HCT116 (cell line): ENCODE results near the gene FAIM2. TPM values are rescaled to one million over a fixed set of nuclear protein-coding genes. Genes with fewer than 3 reads are reported as not detected.

Experiments used
- ATAC-seq: fragments of 200-7000 bp; cut with Tn5 transposase; 2 replicates; pipeline ENCODE4 v1.9.1; 2020; ENCODE audit warnings: mild to moderate bottlenecking, moderate library complexity
- Bru-seq: library from RNA; stranded (reverse); fragments of 400-500 nt; gene quantifications from one replicate; lab custom pipeline; 2021; lab: Mats Ljungman, UMichigan
- BruChase-seq, 2 experiments: library from RNA; stranded (reverse); fragments of 400-500 nt; gene quantifications; one replicate each; lab custom pipeline; 2021; lab: Mats Ljungman, UMichigan
- BruUV-seq: library from RNA; stranded (reverse); fragments of 400-500 nt; replicated peaks from 2 replicates; lab custom pipeline; 2021; lab: Mats Ljungman, UMichigan
- CTCF ChIA-PET: fragments of 300-600 bp; sonication (Branson Sonifier 250); formaldehyde crosslinking; loops from one replicate; lab custom pipeline; 2021; ENCODE audit warnings: antibody characterized with exemption; lab: Charles Lee
- POLR2A ChIA-PET: fragments of 300-600, 350-600 bp; sonication (Branson Sonifier 250); formaldehyde crosslinking; loops from one replicate; lab custom pipeline; 2021; ENCODE audit warnings: antibody characterized with exemption; lab: Charles Lee
- RAD21 ChIA-PET, 2 experiments: fragments of 300-600 bp; sonication (Branson Sonifier 250); formaldehyde crosslinking; loops; one replicate each; lab custom pipeline; 2023; ENCODE audit warnings: low total read pairs in 2 of 2; ENCODE audit not compliant: uncharacterized antibody in 2 of 2, unreplicated experiment in 2 of 2, low non-redundant PET in 1 of 2; lab: Charles Lee
- DNase-seq: peaks from one replicate; pipeline ENCODE4 v3.0.0-alpha.2; 2010; ENCODE audit warnings: low read depth, low spot score
- H2AFZ ChIP-seq: fragments of 200-600 bp; shearing (Covaris generic), sonication (generic); 2 replicates; pipeline ENCODE4 v1.6.1; 2017; ENCODE audit warnings: low read depth, mixed run types, mixed read lengths, antibody characterized with exemption, low read length; ENCODE audit not compliant: poor library complexity, severe bottlenecking
- H3K27ac ChIP-seq: 2 replicates; pipeline ENCODE4 v1.5.1; 2012; ENCODE audit warnings: low read depth, low read length
- H3K27me3 ChIP-seq: fragments of 200-600 bp; sonication (generic); 2 replicates; pipeline ENCODE4 v1.6.1; 2016; ENCODE audit warnings: mixed run types, low read length, mixed read lengths; ENCODE audit not compliant: insufficient read depth
- H3K36me3 ChIP-seq, 2 experiments: fragments of 200-500 bp in 1 of 2; fragments of 200-600 bp in 1 of 2; sonication (Bioruptor generic) in 1 of 2; sonication (generic) in 1 of 2; 2 replicates each; pipeline versions ENCODE4 v1.5.1 to v1.6.1; 2014 to 2016; ENCODE audit warnings: low read length in 2 of 2, inconsistent platforms in 1 of 2, mixed read lengths in 1 of 2, mixed run types in 1 of 2; ENCODE audit not compliant: insufficient read depth in 2 of 2, control insufficient read depth in 1 of 2
- H3K4me1 ChIP-seq, 2 experiments: fragments of 200-600 bp in 1 of 2; sonication (generic) in 1 of 2; 2 replicates each; pipeline versions ENCODE4 v1.5.1 to v1.6.1; 2012 to 2017; ENCODE audit warnings: low read length in 2 of 2, inconsistent platforms in 1 of 2, mild to moderate bottlenecking in 1 of 2, mixed read lengths in 1 of 2, mixed run types in 1 of 2, moderate library complexity in 1 of 2; ENCODE audit not compliant: insufficient read depth in 2 of 2, control insufficient read depth in 1 of 2
- H3K4me2 ChIP-seq: fragments of 200-600 bp; sonication (generic); 2 replicates; pipeline ENCODE4 v1.6.1; 2017; ENCODE audit warnings: mixed run types, low read length, mixed read lengths
- H3K4me3 ChIP-seq, 2 experiments: fragments of 200-600 bp in 1 of 2; sonication (generic) in 1 of 2; replicated peaks in 1 of 2; 2 replicates each; pipeline ENCODE4 v1.5.1; 2011 to 2016; ENCODE audit warnings: low read length in 2 of 2, control low read depth in 1 of 2, low read depth in 1 of 2, mild to moderate bottlenecking in 1 of 2, mixed read lengths in 1 of 2, mixed run types in 1 of 2
- H3K79me2 ChIP-seq: fragments of 200-600 bp; sonication (generic); 2 replicates; pipeline ENCODE4 v1.6.1; 2017; ENCODE audit warnings: mild to moderate bottlenecking, mixed run types, low read length, moderate library complexity, mixed read lengths; ENCODE audit not compliant: insufficient read depth
- H3K9ac ChIP-seq: fragments of 200-600 bp; sonication (generic); 2 replicates; pipeline ENCODE4 v1.6.1; 2016; ENCODE audit warnings: low read length, mixed read lengths
- H3K9me2 ChIP-seq: fragments of 200-600 bp; sonication (generic), shearing (Covaris generic); 2 replicates; pipeline ENCODE4 v1.6.1; 2017; ENCODE audit warnings: mixed run types, mild to moderate bottlenecking, moderate library complexity; ENCODE audit not compliant: insufficient read depth
- H3K9me3 ChIP-seq, 2 experiments: fragments of 200-500 bp in 1 of 2; fragments of 200-600 bp in 1 of 2; sonication (Bioruptor generic) in 1 of 2; sonication (generic) in 1 of 2; 2 replicates each; pipeline ENCODE4 v1.6.1; 2014 to 2017; ENCODE audit warnings: low read length in 2 of 2, mixed read lengths in 2 of 2, inconsistent platforms in 1 of 2, low read depth in 1 of 2, mild to moderate bottlenecking in 1 of 2, mixed run types in 1 of 2, moderate library complexity in 1 of 2; ENCODE audit not compliant: control insufficient read depth in 1 of 2, insufficient read depth in 1 of 2
- H4K20me1 ChIP-seq: fragments of 200-600 bp; sonication (generic), shearing (Covaris generic); 2 replicates; pipeline ENCODE4 v1.6.1; 2017; ENCODE audit warnings: mixed run types, mild to moderate bottlenecking, moderate library complexity; ENCODE audit not compliant: insufficient read depth
- CBX3 ChIP-seq: IDR thresholded peaks from 2 replicates; pipeline ENCODE4 v1.6.1; 2012; ENCODE audit warnings: low read depth
- CEBPB ChIP-seq: IDR thresholded peaks from 2 replicates; pipeline ENCODE4 v1.6.1; 2012; ENCODE audit warnings: low read depth
- EGR1 ChIP-seq: IDR thresholded peaks from 2 replicates; pipeline ENCODE4 v1.6.1; 2012; ENCODE audit warnings: low read depth
- ELF1 ChIP-seq: IDR thresholded peaks from 2 replicates; pipeline ENCODE4 v1.6.1; 2012; ENCODE audit warnings: low read depth, borderline replicate concordance
- JUND ChIP-seq: IDR thresholded peaks from 2 replicates; pipeline ENCODE4 v1.6.1; 2012
- POLR2A ChIP-seq: IDR thresholded peaks from 2 replicates; pipeline ENCODE4 v1.7.0; 2011; ENCODE audit warnings: borderline replicate concordance; ENCODE audit not compliant: insufficient read depth, insufficient read length; ENCODE audit errors: extremely low read depth
- RAD21 ChIP-seq: IDR thresholded peaks from 2 replicates; pipeline ENCODE4 v1.6.1; 2012; ENCODE audit warnings: low read depth, mild to moderate bottlenecking
- SIN3A ChIP-seq: IDR thresholded peaks from 2 replicates; pipeline ENCODE4 v1.6.1; 2012; ENCODE audit warnings: low read depth
- SP1 ChIP-seq: IDR thresholded peaks from 2 replicates; pipeline ENCODE4 v1.6.1; 2012; ENCODE audit warnings: low read depth
- TCF7L2 ChIP-seq: IDR thresholded peaks from 2 replicates; pipeline ENCODE4 v1.7.0; 2011; ENCODE audit warnings: borderline replicate concordance, inconsistent platforms; ENCODE audit not compliant: insufficient read depth, insufficient read length; ENCODE audit errors: extremely low read depth
- YY1 ChIP-seq: IDR thresholded peaks from 2 replicates; pipeline ENCODE4 v1.6.1; 2011; ENCODE audit warnings: low read length, low read depth, moderate library complexity, mild to moderate bottlenecking; ENCODE audit not compliant: insufficient replicate concordance; ENCODE audit errors: extremely low read depth
- ZFX ChIP-seq: fragments of 450-650 bp; IDR thresholded peaks from 2 replicates; pipeline ENCODE4 v1.6.1; 2017
- ZNF274 ChIP-seq: fragments of 200-500 bp; sonication (Bioruptor generic); IDR thresholded peaks from 2 replicates; pipeline ENCODE4 v1.6.1; 2014; ENCODE audit warnings: mild to moderate bottlenecking, low read depth, low read length, inconsistent platforms
- intact Hi-C: fragments of 100-400 bp; cut with micrococcal nuclease; formaldehyde crosslinking; loops from 2 replicates; pipeline ENCODE4 v1.10.0; 2022
- long read RNA-seq: library from polyadenylated mRNA; unstranded; transcript quantifications from one replicate; pipeline ENCODE4 v2.0.0, GENCODE V29; 2021; ENCODE audit not compliant: unreplicated experiment
- polyA plus RNA-seq: library from polyadenylated mRNA; unstranded; fragments of >200 nt; gene quantifications from 2 replicates; pipeline ENCODE4 v1.2.1, GENCODE V29; 2012; ENCODE audit warnings: missing spikeins
- total RNA-seq: library from RNA; stranded (reverse); gene quantifications from one replicate; pipeline ENCODE4 v1.2.1, GENCODE V29; 2021; ENCODE audit not compliant: unreplicated experiment
- TF ChIP-seq, protein P1 (sequence below): IDR thresholded peaks from 2 replicates; pipeline ENCODE4 v1.6.1; 2011; ENCODE audit warnings: mild to moderate bottlenecking, low read length, moderate library complexity; ENCODE audit not compliant: insufficient replicate concordance; ENCODE audit errors: extremely low read depth
- TF ChIP-seq, protein P2 (sequence below): IDR thresholded peaks from 2 replicates; pipeline ENCODE4 v1.6.1; 2012
- TF ChIP-seq, protein P3 (sequence below): IDR thresholded peaks from 2 replicates; pipeline ENCODE4 v1.6.1; 2012
- TF ChIP-seq, protein P4 (sequence below), 3 experiments: fragments of 200-600 bp in 1 of 3; sonication (generic) in 1 of 3; IDR thresholded peaks in 2 of 3; conservative IDR thresholded peaks in 1 of 3; 2 replicates each; pipeline ENCODE4 v1.5.1; 2012 to 2017; ENCODE audit warnings: low read depth in 2 of 3, low read length in 2 of 3, antibody characterized with exemption in 1 of 3, borderline replicate concordance in 1 of 3, control low read depth in 1 of 3, mild to moderate bottlenecking in 1 of 3, mixed read lengths in 1 of 3, mixed run types in 1 of 3, moderate library complexity in 1 of 3; ENCODE audit not compliant: insufficient read depth in 1 of 3
- TF ChIP-seq, protein P5 (sequence below): IDR thresholded peaks from 2 replicates; pipeline ENCODE4 v1.6.1; 2012; ENCODE audit warnings: low read depth

FAIM2 gene
- total RNA-seq, result not detected
- not detected in 2 replicates for polyA plus RNA-seq
- Bru-seq, nascent RNA, result not detected
- BruChase-seq, experiment 1, labeled RNA remaining after a 6-hour chase, result not detected
- BruChase-seq, experiment 2, labeled RNA remaining after a 2-hour chase, result not detected
- long read RNA-seq, result 0 reads

DNA sequence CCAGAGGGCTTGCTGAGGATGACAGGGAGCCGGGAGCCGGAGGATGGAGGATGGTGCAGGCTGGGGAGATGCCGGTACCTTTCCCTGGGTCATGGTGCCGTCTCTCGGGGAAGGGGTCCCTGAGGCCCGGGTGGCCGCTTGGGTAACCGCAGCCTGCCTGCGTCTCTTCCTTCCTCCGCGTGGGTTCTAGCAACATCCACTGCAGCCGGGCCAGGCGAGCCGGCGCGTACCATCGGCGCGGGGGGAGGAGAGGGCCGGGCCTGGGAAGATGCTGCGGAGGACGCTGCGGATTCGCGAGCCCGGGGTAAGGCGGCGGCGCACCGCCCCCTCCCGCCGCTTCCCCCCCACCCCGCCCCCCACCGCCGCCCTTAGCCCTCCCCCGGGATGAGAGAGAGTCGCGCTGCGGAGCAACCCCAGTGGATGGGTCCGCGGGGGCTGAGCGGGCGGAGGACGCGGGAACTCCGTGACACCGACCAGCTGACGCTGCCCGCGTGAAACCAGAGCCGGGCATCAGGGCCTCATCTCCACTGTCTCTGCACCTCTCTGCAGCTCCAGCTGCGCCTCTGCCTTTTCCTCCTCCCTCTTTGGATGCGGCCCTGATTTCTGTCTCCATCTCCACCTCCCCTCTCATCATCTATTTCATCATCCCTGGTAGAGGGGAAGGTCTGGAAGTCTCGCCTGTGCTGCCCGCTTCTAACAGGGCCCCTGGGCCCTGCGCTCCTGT is at the start of gene FAIM2:
Gene FAIM2, minus strand, starts transcription at position 201 of the 724 bp plus-strand sequence. Its CDS starts 108 bp downstream, at position 93.
- Histone ChIP-seq H3K4me1 (no peaks in the 10 kb centered on the region), H3K4me3 (no peak within 1 kb of the TSS), H3K9me3 (no peaks in the 10 kb centered on the region), H3K27ac (no peak within 1 kb of the TSS), H3K36me3 (no peaks in the 10 kb centered on the region), H4K20me1 (no peaks in the 10 kb centered on the region), H3K27me3 (no peaks in the 10 kb centered on the region; the same call in 1 of the 2 replicates), H2AFZ (no peak within 1 kb of the TSS), H3K9ac (no peak within 1 kb of the TSS), H3K79me2 (no peaks in the 10 kb centered on the region), H3K9me2 (no peaks in the 10 kb centered on the region), H3K4me2 (no peak within 1 kb of the TSS)
- ChIA-PET POLR2A (no interaction called here), CTCF (no interaction called here), RAD21 (no interaction called here)
- BruUV-seq, result no TSS peak
- ATAC-seq, result no peak
- intact Hi-C loops, result no loop called here
- no peak for DNase-seq
- TF ChIP-seq, protein P1, sequence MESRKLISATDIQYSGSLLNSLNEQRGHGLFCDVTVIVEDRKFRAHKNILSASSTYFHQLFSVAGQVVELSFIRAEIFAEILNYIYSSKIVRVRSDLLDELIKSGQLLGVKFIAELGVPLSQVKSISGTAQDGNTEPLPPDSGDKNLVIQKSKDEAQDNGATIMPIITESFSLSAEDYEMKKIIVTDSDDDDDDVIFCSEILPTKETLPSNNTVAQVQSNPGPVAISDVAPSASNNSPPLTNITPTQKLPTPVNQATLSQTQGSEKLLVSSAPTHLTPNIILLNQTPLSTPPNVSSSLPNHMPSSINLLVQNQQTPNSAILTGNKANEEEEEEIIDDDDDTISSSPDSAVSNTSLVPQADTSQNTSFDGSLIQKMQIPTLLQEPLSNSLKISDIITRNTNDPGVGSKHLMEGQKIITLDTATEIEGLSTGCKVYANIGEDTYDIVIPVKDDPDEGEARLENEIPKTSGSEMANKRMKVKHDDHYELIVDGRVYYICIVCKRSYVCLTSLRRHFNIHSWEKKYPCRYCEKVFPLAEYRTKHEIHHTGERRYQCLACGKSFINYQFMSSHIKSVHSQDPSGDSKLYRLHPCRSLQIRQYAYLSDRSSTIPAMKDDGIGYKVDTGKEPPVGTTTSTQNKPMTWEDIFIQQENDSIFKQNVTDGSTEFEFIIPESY, result no peak
- TF ChIP-seq RAD21 (no peak), TCF7L2 (no peak), ZFX (no peak), SIN3A (no peak), JUND (no peak), ZNF274 (no peak), CEBPB (no peak), ELF1 (no peak), YY1 (no peak), SP1 (no peak), EGR1 (no peak), CBX3 (no peak), POLR2A (no peak)
- TF ChIP-seq, protein P2, sequence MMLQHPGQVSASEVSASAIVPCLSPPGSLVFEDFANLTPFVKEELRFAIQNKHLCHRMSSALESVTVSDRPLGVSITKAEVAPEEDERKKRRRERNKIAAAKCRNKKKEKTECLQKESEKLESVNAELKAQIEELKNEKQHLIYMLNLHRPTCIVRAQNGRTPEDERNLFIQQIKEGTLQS, result no peak
- TF ChIP-seq, protein P3, sequence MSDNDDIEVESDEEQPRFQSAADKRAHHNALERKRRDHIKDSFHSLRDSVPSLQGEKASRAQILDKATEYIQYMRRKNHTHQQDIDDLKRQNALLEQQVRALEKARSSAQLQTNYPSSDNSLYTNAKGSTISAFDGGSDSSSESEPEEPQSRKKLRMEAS, result no peak
- TF ChIP-seq, protein P4, sequence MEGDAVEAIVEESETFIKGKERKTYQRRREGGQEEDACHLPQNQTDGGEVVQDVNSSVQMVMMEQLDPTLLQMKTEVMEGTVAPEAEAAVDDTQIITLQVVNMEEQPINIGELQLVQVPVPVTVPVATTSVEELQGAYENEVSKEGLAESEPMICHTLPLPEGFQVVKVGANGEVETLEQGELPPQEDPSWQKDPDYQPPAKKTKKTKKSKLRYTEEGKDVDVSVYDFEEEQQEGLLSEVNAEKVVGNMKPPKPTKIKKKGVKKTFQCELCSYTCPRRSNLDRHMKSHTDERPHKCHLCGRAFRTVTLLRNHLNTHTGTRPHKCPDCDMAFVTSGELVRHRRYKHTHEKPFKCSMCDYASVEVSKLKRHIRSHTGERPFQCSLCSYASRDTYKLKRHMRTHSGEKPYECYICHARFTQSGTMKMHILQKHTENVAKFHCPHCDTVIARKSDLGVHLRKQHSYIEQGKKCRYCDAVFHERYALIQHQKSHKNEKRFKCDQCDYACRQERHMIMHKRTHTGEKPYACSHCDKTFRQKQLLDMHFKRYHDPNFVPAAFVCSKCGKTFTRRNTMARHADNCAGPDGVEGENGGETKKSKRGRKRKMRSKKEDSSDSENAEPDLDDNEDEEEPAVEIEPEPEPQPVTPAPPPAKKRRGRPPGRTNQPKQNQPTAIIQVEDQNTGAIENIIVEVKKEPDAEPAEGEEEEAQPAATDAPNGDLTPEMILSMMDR (IDR thresholded peaks at IDR 0.05 in 2 of 3, conservative IDR thresholded peaks at IDR 0.05 in 1 of 3; ENCODE audit: borderline replicate concordance in 1 of 3, insufficient read depth in 1 of 3, low read depth in 2 of 3, low read length in 2 of 3), result no peak
- TF ChIP-seq, protein P5, sequence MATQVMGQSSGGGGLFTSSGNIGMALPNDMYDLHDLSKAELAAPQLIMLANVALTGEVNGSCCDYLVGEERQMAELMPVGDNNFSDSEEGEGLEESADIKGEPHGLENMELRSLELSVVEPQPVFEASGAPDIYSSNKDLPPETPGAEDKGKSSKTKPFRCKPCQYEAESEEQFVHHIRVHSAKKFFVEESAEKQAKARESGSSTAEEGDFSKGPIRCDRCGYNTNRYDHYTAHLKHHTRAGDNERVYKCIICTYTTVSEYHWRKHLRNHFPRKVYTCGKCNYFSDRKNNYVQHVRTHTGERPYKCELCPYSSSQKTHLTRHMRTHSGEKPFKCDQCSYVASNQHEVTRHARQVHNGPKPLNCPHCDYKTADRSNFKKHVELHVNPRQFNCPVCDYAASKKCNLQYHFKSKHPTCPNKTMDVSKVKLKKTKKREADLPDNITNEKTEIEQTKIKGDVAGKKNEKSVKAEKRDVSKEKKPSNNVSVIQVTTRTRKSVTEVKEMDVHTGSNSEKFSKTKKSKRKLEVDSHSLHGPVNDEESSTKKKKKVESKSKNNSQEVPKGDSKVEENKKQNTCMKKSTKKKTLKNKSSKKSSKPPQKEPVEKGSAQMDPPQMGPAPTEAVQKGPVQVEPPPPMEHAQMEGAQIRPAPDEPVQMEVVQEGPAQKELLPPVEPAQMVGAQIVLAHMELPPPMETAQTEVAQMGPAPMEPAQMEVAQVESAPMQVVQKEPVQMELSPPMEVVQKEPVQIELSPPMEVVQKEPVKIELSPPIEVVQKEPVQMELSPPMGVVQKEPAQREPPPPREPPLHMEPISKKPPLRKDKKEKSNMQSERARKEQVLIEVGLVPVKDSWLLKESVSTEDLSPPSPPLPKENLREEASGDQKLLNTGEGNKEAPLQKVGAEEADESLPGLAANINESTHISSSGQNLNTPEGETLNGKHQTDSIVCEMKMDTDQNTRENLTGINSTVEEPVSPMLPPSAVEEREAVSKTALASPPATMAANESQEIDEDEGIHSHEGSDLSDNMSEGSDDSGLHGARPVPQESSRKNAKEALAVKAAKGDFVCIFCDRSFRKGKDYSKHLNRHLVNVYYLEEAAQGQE, result no peak
